Measurements from ENCODE around the gene SLC30A2.

SLC30A2 gene

DNA sequence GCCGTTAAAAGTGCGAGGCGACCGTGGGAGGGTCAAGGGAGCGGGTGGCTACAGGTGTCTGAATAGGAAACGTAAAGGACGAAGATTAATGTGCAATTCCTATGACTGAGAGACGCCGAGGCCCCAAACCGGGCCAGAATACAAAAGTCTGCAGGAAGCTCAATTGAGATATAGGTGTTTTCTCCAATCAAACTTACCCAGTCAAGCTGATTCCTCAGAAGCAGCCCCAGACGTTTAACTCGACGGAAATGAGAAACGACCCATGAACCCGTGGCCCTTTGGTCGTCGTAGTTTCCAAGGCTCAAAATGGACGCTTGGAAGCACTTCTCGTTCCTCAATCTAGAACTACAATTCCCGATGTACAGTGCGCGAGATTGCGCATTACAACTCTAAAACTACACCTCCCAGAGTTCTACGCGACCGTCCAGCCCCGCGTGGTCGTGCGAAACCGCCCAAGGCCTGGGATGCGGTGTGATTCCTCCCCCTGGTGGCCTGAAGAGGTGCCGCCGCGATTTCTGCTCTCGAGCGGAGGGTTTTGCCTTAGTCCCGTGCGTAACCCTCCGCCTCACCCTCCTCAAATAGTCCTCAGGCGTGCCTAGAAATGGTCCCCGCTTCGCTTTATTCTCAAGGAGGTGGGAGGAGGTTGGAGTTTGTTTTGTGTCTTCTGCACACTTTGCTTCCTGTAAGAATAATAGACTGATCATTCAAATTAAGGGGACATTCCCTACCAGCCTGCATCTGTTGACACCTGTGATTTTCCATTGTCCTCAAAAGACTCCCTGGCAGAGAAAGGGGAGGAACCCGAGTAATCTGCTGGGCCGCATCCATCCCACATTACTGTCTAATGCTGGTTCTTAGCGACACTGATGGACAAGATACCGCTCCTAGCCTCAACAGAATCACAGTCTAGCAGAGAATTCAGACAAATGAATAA, 47.8 kb downstream of the SLC30A2 start, which contains the start of gene PAFAH2:
PAFAH2 (minus strand) TSS at position 236 of the 934 bp plus-strand sequence. CDS start 7,247 bp downstream, outside the sequence.
- peak; percentile 96 for DNase-seq (ENCODE audit: low read depth, low spot score)

DNA sequence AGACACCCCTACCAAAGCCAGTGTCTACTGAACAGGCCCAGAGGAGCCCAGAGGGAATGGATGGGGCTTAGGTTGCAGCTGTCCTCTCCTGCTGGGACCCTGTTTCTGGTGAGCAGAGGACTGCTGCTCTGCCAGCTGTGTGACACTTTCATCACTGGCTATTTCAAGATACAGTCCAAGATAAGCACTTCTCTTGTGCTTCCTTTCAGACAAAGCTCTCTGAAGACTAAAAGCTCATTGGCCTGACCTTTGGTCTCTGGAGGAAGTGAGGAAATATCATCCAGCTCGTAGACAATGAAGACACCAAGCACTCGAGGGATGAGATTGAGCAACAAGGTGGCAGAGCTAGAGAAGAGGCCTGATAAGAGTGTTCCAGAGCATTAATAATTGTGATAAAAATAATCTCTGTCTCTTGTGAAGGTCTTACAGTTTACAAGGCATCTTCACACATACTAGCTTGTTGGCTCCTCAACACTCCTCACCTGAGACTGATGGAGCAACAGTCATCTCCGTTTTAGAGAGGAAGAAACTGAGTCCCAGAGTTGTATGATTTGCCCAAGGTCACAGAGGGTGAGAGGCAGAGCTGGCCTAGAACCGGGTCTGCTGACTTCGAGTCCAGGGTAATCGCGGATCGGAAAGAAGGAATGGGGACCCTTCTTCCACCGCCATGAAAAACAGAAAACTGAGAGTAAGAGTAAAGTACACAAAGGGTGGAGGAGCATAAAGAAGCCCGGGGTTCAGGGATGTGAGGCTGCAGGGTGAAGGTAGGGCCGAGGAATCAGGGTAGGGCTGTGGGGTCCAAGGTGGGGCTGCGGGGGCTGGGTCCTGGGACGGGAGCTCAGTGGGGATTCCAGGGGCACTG, 48.7 kb downstream of the SLC30A2 start:
- no peak for DNase-seq (ENCODE audit: low read depth, low spot score)

DNA sequence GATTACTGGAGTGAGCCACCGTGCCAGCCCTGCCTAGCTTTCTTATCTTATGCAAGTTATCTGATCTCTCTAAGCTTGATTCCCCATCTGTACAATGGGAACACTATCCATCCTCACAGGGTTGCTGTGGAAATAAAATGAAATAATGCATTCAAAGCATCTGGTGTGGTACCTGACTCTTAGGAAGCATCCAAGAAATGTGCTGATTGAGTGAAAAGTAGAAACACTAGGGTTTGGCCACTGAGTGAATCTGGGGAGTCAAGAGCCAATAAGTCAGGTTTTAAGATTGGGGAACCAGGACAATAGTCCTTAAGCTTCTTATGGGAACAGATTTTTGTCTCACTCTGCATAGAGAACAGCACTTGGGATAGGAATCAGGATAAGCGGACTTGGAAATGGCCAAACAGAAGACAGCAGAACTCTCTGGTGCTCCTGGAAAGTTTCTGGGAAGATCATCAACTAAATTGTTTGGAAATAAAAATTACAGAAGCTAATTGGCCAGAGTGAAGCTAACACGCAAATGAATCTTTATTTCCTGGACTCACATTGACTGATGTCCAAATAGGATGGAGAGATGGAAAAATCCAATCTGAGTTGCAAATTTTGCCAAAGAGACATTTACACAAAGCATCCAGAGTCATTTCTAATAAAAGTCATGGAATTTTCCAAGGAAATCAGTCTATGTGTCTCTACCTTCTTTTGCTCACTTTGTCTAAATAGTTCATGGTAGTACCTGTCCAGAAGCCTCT, 51.3 kb downstream of the SLC30A2 start:
- DNase-seq (ENCODE audit: low read depth, low spot score), result no peak

DNA sequence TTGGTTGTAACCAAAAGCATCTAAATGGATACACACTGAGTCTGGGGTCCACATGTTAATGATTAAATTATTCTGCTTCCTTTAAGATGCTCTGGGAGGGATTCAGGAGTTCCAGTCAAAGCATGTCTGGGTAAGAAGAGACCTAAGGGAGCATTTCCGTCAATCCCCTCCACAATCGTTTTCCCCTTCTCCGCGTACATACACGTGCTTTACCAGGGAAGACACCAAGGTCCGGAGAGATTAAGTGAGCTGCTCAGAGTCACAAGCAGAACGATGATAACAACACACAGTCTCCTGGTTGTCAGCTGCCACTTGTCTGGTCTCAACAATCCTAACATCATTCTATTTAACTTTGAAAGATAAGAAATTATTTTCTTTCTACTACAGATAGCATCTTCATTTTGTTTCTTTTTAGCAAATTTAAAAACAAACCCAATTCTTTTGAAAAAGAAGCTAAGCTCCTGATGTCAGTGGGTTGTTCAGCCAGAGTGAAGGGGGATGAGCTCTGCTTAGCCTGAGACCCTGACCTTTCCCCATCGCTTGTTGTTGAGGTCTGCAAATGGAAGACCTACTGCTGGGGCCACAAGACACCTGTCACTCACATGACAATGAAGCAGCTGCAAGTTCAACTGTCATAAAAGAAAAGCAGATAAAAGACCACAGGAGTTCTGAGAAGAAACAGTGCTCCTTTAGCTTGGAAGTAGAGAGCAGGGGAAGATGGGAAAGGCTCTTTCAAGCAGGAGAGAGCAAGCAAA, 52.5 kb downstream of the SLC30A2 start:
- DNase-seq (ENCODE audit: low read depth, low spot score), result no peak

DNA sequence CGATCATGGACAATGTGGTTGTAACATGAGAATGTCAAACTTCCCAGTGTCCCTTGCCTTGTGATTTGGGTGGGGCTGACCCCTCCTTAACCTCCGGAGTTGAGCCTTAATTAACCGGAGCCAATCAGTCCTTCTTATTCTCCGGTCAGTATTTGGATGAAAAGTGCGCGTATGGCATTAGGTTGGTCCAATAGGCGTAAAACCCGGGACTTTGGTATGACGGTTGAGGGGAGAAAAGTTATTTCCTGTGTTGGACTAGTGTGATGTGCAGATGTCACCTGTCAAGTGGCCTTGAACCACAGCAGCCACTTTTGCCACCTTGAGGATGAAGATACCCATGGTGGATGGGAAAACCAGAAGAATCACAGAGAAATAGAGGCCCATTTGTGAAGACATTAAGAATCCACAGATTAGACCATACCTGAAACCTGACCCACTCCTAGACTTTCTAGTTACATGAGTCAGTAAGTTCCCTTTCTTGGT, 53.2 kb downstream of the SLC30A2 start:
- no peak for DNase-seq (ENCODE audit: low read depth, low spot score)

DNA sequence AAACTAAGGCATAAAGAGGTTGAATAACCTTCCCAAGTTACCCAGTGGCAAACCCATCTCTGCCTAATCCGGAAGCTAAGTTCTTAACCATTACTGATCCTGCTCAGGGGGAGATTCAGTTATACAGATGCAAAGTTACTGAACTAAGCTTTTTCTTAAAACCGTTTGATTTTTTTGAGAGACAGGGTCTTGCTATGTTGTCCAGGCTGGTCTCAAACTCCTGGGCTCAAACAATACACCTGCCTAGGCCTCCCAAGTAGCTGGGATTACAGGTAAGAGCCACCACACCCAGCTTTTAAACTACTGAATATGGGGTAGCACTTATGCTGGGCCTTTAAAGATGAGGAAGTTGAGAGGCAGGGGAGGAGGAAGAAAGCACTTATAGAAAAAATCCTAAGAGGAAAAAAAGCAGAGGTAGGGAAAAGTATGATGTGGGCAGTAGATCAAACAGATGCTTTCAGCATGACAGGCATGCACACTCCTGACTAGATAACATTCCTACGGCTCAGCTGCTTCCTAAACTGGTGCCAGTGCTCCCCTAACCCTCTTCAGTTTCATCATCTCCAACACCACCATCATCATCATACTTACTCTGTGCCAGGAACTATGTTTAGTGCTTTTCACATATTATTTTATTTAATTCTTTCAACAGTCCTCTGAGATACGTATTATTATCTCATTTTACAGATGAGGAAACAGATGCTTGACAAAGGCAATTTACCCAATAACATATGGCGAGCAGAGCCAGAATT, 53.8 kb downstream of the SLC30A2 start:
- DNase-seq (ENCODE audit: low read depth, low spot score), result no peak

DNA sequence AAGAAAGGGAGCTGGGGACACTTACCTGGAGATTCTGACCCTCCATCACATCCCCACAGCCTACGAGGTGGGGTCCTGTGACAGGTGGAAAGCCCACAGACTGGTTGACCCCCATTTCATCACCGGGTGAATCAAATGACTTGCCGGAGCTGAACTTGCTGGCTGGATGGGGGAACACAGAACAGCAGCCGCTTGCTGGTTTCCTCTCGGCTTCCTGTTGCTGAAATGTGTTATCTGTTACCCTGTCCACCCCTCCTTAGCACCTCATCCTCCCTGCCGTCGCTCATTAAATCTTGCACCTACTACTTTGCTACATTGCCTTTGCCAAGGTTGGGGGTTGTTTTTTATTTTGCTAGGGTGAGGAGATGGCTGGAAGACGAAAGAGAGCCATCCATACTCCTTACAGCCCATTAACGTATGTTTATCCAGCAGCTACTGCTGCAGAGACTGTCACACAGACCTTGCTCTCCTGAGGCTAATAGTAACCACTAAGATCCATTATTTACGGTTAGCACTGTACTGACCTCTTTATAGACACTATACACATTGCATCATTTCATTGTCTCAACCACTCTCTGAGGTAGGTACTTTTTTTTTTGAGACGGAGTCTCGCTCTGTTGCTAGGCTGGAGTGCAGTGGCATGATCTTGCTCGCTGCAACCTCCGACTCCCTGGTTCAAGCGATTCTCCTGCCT, 55.1 kb downstream of the SLC30A2 start:
- DNase-seq (ENCODE audit: low read depth, low spot score), result no peak

DNA sequence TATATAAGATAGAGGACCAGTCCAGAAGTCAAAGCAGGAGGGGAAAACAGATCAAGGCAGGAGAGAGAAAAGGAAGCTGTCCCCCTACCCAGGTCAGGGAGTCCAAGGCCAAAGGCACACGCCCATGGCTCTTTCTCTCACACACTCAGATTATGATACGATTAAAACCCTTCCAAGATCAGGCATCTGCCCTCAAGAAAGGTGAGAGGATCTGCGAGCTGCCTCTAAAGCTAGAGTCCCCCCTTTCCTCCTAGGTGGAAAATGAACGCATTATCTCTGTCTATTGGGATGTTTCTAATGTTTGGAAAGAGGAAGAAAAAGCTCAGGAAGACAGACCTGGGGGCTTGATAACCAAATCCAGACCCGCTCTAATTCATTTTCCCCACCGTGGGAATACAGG, 55.7 kb downstream of the SLC30A2 start:
- no peak for DNase-seq (ENCODE audit: low read depth, low spot score)

DNA sequence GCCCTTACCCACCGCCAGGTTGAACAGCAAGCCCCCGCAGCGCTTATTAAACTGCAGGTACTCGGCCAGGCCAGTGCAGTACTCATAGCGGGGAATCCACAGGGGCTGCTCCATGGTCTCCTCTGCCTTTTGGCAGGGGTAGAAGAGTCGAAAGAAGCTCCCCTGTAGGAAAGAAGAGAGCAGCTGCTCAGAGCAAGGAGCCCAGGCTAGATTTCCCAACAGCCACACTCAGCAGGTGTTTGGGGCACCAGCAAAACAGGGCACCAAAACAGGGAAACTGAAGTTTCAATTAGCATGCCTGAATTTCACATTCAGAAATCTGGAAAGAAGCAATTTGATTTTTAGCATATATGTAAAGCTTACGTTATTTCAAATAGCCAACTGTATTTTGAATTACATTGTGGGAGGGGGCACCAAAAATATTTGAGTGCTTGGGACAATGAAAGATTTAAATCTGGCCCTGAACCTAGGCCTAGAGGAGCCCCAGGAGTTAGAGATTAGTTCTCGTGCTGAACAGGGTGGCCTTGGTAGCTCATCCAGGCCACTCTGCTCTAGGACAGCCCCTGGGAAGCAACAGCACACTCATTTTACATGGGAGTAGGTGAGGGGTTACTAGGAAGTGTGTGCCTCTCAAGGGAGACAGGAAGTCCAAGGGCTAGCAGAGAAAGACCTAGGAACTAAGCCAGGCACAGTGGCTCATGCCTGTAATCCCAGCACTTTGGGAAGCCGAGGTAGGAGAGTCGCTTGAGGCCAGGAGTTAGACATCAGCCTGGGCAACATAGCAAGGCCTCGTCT, 56.3 kb downstream of the SLC30A2 start:
- no peak for DNase-seq (ENCODE audit: low read depth, low spot score)

DNA sequence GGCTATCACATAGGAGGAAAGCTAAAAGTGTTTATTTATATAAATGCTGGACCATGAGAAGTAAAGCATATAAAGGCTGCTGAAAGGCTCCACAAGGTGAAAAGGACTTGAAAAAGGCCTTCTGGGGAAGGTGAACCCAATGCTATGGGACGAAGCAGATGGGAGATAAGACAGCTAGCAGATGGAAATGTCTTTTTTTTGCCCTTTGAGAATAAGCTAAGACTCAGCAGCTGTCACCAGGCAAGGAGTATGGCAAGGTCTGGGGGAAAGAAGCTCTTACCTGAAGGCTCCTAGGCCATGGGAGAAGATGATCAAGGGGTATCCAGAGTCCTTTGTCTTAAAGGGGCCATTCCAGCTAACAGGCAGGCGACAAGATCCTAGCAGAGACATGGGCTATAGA, 58.0 kb downstream of the SLC30A2 start:
- no peak for DNase-seq (ENCODE audit: low read depth, low spot score)

All from activated CD4-positive, CD25-positive, alpha-beta regulatory T cell treated with anti-CD3 and anti-CD28 coated beads, Interleukin-2, amount 50 U/mL, for 16 hours (primary cell).